GM21529 (cell line): ENCODE measurements around the gene TSSK6.

Experiments
- ATAC-seq: cut with Tn5 transposase; IDR thresholded peaks from one replicate; pipeline ENCODE4 v1.9.1; 2021; ENCODE audit not compliant: unreplicated experiment

The TSSK6 gene

GRCh38 chr19:19507354-19507753, 8.0 kb downstream of the TSSK6 start:
- no peak for ATAC-seq

- no peak for ATAC-seq
Measured at GRCh38 chr19:19506592-19506991, 8.8 kb downstream of the TSSK6 start.

- ATAC-seq = no peak
Measured at GRCh38 chr19:19505669-19506326, 9.6 kb downstream of the TSSK6 start.

GRCh38 chr19:19504754-19505668, 10.3 kb downstream of the TSSK6 start:
- no peak for ATAC-seq

GRCh38 chr19:19502808-19503602, 12.3 kb downstream of the TSSK6 start:
- no peak for ATAC-seq

GRCh38 chr19:19502281-19502680, 13.1 kb downstream of the TSSK6 start:
- ATAC-seq = no peak

GRCh38 chr19:19501798-19502197, 13.6 kb downstream of the TSSK6 start:
- ATAC-seq = no peak

- no peak for ATAC-seq
Measured at GRCh38 chr19:19500975-19501644, 14.2 kb downstream of the TSSK6 start.

- ATAC-seq = no peak
Measured at GRCh38 chr19:19499272-19499995, 15.9 kb downstream of the TSSK6 start.

- ATAC-seq = no peak
Measured at GRCh38 chr19:19498255-19498991, 16.9 kb downstream of the TSSK6 start.

GRCh38 chr19:19495614-19496603, 19.4 kb downstream of the TSSK6 start:
- ATAC-seq = no peak

- ATAC-seq = no peak
Measured at GRCh38 chr19:19493841-19494546, 21.4 kb downstream of the TSSK6 start.

- no peak for ATAC-seq
Measured at GRCh38 chr19:19492026-19492610, 23.2 kb downstream of the TSSK6 start.

GRCh38 chr19:19491321-19492025, 23.9 kb downstream of the TSSK6 start:
- ATAC-seq = no peak

- no peak for ATAC-seq
Measured at GRCh38 chr19:19490214-19490968, 25.0 kb downstream of the TSSK6 start.

- no peak for ATAC-seq
Measured at GRCh38 chr19:19489804-19490204, 25.5 kb downstream of the TSSK6 start.
